ENCODE measurements around the gene LRRC61.
A peak's percentile ranks its signal among the peaks of the same experiment; 100 is the strongest.
"Not testable (repeated sequence)": the region's sequence is repeated elsewhere in the genome, so short reads cannot be mapped to it uniquely, and the experiment has no call there.

Gene LRRC61

GRCh38 chr7:150373049-150373801, 50.1 kb downstream of the LRRC61 start:
- no peak for DNase-seq

- no peak for DNase-seq
Observed at GRCh38 chr7:150374026-150374425, 50.9 kb downstream of the LRRC61 start.

DNA sequence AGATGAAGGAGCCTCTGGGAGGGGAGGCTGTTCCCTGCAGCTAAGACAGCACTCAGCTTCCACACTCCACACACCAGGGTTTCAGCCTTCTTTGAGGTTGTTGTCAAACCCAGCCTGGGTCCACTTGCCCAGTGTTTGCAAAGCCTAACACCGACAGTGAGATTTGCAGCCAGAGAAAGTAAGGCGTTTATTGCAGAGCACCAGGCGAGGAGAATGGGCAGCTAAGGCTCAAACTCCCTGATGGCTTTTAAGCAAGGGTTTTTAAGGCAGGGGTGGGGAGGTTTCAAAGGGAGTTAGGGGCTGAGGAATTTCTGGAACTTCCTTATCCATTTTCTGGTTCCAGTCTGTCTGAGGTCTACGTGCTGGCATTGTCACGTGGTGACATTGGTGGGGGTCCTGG, 51.3 kb downstream of the LRRC61 start:
- no peak for DNase-seq

GRCh38 chr7:150375662-150376521, 52.7 kb downstream of the LRRC61 start:
- DNase-seq = peak; percentile 43

- DNase-seq = no peak
Observed at GRCh38 chr7:150376560-150376959, 53.4 kb downstream of the LRRC61 start.

DNA sequence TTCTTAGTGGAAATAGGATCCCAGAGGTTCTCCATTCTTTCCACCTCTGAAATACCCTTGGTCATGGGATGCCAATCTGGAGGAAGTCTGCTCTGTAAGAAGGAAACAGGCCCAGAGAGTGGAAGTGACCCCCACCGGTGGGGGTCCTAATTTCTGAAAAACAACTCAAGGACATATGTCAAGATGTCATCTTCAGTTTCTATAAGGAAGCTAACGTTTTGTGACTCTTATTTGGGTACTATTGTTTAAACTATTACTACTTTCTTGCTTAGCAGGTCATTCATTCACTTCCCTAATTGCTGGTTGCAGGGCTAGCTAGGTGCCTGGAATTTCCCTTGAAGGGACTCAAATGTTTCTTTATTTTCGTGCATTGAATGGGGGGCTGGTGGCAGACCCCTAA, 54.0 kb downstream of the LRRC61 start:
- no peak for DNase-seq

DNA sequence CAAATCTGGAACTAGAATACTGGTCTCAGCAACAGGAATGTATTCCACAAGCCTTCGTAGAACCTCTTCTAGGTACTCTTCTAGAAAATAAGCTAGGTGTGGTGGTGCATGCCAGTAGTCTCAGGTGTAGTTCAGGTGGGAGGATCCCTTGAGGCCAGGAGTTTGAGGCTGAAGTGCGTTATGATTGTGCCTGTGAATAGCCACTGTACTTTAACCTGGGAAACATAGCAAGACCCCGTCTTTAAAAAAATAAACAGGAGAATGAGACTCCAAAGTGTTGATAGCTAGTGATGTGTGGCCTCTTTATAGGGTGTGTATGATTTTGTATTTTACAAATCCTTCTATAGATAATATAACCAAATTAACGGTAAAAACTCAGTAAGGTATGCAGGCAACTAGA, 54.5 kb downstream of the LRRC61 start:
- DNase-seq = no peak

DNA sequence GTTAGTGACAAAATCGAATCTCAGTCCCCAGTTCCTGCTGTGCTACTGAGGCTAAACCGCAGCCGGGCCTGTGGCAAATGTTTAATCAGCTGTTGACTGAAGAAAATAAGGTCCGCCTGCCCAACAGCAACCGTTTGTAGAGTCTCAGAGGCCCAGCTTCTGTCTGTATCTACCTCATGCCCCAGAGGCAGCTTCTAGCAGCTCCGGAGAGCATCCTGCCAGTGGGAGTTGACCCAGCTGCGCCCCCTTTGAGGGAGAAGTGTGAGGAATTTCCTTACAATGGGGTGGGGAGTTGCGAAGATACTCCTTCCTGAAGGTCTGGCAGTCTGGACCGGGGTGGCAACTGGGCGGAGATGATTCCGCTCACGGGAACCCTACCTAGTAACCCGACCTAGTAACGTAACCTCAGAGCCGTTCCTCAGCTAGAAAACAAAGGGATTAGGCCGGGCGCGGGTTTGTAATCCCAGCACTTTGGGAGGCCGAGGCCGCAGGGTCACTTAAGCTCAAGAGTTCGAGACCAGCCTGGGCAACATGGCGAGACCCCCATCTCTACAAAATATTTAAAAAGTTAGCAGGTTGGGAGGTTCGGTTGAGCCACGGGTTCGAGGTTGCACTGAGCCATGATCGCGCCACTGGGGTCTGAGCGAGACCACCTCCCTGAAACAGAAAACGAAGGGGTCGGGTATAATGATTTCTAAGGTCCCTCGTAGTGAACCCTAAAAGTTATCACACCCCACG, 55.1 kb downstream of the LRRC61 start:
- DNase-seq = no peak

GRCh38 chr7:150378853-150379440, 55.8 kb downstream of the LRRC61 start, which contains the start of gene ZNF775:
Gene ZNF775, plus strand, starts transcription at chr7:150379330. Its CDS starts 9,141 bp downstream, at chr7:150388471.
- peak; percentile 92 for DNase-seq

DNA sequence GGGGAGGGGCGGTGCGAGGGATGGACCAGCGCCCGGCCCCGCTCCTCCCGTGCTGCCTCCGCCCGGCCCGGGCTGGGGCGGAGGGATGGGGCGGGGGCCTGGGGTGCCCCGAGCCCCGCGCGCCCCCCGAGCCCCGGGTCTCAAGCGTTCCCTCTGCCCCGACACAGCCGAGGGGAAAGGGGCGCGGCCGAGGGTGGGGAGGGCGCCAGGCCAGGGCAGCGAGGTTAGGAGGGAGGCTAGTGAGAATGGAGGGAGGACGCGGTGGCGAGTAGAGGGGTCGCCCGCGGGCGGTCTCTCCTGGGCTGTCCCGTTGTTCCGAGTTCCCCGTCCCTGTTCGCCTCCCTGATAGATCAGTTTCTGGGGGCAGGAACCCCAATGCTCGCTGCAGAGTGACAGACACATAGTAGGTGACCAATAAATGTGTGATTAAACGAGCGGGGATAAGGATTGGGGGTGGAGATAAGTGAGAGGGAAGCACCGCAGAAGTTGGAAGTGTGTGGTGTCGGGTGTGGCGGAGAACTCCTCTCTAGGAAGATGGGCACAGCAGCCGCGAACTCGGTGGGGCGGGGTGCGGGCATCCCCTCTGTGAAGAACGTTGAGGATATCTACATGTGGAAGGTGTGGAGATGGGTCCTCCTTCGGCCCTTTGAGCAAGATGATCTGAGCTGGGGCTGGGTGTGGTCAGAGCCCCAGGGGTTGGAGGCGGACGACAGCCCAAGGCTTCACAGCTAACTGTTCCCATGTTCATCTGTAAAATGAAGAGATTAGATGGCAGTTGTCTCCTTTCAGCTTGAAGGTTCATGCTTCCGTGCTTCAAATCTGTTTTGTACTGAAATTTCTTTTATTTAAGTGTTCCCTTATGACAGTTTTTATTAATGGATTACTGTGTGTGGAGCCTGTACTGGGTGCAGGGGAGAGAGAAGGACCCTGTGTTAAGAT, 56.6 kb downstream of the LRRC61 start:
- DNase-seq = no peak

DNA sequence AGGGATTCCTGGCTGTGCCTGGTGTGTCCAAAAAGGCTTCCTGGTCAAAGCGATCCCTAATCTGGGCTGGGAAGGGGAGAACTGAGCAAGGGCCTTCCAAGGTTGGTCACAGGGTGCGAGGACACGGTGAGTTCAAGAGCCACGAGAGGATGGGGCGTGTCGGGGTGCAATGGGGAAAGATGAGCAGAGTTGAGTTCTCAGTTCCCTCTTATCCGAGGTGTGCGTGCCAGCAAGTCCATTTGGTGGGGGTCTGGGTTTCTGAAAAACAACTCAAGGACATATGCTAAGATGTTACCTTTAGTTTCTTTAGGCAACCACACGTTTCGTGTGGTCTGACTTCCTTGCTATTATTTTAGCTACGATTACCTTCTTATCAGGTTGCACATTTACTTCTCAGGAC, 57.3 kb downstream of the LRRC61 start:
- no peak for DNase-seq

GRCh38 chr7:150381096-150381495, 57.9 kb downstream of the LRRC61 start:
- DNase-seq = no peak

DNA sequence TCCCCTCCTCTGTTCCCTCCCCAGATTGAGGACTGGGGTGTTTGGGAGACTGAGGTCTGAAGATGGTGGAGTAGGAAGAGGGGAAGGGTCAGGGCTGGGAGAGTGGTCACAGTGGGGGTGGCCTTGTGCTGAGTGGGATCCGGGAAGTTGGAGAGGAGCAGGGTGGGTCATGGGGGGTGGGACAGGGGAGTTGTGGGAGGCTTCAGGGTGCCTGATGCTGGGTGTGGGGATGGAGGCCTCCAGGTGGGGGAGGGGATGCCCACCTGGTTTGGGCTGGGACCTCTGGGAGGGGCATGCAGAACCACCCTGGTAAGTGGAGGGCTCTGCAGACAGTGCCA, 58.6 kb downstream of the LRRC61 start:
- DNase-seq = no peak

DNA sequence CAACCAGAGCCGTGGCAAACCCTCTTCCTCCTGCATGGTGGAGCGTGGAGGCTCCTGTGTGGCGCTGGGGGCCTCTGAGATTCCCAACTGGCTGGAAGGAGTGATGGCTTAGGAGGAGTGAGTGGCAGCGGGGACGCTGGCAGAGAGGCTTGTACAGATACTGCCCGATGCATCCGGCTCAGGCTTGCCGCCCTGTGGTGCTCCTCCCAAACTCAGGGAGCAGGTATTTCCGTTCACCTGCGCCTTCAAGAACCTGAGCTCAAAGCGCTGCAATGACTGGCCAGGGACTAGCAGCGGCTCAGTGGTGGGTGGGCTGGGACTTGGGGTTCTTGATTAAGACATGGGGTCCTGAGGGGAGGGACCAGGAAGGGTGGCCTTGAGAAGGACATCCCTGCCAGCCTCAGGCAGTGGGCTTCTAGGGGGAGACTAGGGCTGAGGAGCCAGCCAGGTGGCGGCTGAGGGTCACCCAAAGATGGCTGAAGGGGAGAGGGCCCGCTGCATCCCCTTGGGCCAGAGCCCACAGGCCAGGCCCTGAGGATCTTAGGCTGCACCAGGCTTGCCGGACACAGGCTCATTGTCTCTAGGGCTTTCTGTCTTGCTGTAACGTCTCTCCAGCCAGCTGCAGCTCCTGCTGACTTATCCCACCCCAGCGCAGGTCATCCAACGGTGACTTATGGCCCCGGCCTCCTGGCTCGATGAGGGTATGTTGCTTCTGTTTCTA, 59.1 kb downstream of the LRRC61 start:
- DNase-seq = no peak

DNA sequence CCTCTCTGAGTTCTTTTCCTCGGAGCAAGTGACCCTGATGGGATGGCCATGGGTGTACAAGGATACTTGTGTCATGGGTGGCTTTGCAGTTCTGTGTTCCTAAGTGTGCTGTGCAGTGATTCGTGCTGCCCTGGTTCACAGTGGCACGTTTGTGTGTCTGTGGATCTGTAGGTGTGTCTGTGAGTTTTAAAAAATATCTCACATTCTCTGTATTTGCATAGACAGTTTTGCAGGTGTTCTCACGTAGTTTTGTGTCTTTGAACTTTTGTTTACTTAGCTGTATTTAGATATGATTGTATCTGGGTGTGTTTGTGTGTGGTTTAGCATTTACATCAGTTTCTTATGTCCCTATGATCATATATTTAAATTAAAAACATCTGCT, 59.7 kb downstream of the LRRC61 start:
- DNase-seq = no peak

DNA sequence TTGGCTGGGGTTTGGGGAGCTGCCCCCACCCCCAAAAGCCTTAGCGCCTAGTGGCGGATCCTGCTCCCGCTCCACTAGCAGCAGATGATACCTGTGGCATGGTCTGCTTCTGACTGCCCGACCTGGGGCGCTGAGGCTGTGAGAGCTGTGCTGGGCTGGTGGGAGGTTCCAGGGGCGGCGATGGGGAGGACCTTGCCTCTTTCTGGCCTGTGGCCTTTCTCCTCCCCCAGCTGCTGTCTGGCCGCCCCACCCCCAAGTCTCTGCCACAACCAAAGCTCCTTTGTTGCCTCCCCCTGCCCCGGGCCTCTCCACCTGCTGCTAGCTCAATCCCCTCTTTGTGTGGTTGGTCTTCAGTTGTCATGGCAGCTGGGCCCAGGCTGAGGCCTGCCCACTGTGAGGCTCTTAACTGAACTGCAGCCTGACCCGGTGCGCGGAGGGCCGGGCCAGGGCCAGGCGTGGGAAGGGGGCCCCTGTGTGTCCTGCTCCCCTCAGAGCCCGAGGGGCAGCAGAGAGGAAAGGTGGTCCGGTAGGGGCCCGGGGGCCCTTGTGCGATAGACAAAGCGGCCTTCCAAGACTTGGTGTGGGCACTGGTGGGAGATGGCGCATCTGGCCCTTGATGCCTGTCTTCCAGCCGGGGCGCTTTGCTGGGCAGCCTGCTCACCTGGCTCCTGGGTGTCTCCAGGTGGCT, 60.7 kb downstream of the LRRC61 start:
- DNase-seq = no peak

DNA sequence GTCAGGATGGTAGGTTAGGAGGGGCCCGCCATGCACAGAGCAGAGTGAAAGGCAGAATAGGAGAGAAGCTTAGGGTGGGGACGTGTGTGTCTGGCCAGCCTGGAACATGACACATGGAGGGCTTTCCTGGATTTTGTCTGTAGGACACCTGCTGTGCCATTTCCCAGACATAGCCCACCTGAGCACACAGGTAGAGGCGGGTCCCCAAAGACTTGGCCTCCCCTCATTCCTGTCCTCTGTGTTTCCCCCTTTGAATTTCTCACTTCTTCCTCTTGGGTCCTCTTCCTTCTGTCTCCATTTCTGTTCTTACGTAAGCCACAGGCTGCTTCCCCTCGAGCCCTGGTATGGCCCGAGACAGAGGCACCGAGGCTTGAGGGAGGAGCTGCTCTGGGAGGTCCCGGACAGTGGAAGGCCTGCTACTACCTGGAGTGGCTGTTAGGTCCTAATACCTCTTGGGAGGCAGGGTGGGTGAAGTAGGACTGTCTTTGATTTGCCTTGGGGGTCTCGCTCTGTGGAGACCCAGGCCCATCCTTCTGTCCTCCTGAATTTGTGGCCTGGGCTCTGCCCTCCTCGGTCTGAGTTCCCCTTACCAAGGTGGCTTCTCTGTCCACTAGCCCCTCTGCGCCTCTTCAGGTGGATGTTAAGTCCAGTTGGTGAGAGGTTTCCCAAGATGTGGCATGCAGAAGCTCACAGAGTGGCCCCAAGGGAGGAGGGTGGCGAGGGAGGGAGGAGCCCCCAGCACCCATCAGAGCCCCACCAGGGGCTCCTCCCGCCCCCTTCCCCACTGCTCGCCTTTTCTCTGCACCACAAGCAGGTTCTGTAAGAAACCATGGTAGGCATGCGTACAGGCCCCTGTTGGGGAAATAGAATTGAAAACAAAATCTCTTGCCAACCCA, 61.5 kb downstream of the LRRC61 start:
- DNase-seq = no peak

DNA sequence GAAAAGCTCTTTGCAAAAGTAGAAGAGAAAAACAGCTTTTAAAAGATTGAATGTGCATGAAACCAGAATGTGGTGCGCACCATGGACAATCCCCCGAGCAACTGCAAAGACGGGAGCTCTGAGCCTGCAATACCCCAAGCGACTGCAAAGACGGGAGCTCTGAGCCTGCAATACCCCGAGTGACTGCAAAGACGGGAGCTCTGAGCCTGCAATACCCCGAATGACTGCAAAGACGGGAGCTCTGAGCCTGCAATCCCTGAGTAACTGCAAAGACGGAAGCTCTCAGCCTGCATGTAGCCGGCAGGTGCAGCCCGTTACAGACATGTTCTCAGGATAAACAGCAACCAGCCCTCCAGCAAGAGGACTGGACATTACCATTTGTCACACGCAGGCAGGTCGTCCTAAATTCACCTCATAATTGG, 62.2 kb downstream of the LRRC61 start:
- DNase-seq = no peak

- DNase-seq = not testable (repeated sequence)
Observed at GRCh38 chr7:150385884-150386283, 62.7 kb downstream of the LRRC61 start.
